B cell (primary cell): ENCODE data around the gene TLR9. TPM values are rescaled to one million over a fixed set of nuclear protein-coding genes. Genes with fewer than 3 reads are reported as not detected.
A peak's percentile ranks its signal among the peaks of the same experiment; 100 is the strongest.
"Not testable (repeated sequence)": the region's sequence is repeated elsewhere in the genome, so short reads cannot be mapped to it uniquely, and the experiment has no call there.

Experiments
- ATAC-seq: fragments of 200-7000 bp; cut with Tn5 transposase; one replicate; pipeline ENCODE4 v1.10.0; 2021; ENCODE audit warnings: low read depth, mild to moderate bottlenecking, moderate number of reproducible peaks, moderate library complexity
- CTCF ChIA-PET: fragments of 350-600 bp; sonication (Branson Sonifier 250); formaldehyde crosslinking; loops from one replicate; lab custom pipeline; 2021; ENCODE audit warnings: antibody characterized with exemption, inconsistent platforms; lab: Charles Lee
- POLR2A ChIA-PET: fragments of 350-600 bp; sonication (Branson Sonifier 250); formaldehyde crosslinking; loops from one replicate; lab custom pipeline; 2021; ENCODE audit warnings: antibody characterized with exemption; lab: Charles Lee
- DNase-seq: peaks from one replicate; pipeline ENCODE4 v3.0.0; 2013
- H2AFZ ChIP-seq: 2 replicates; pipeline ENCODE4 v1.6.1; 2012; ENCODE audit warnings: mild to moderate bottlenecking, low read depth, low read length; ENCODE audit not compliant: insufficient read depth, poor library complexity, severe bottlenecking
- H3K27ac ChIP-seq, 2 donors: 1 replicate in 1 of 2; 2 replicates in 1 of 2; pipeline ENCODE4 v1.5.1; 2012 to 2013; ENCODE audit warnings: low read length in 2 of 2, mild to moderate bottlenecking in 2 of 2, moderate library complexity in 1 of 2
- H3K27me3 ChIP-seq, 4 experiments: fragments of 200-600 bp in 1 of 4; sonication (generic) in 1 of 4; replicated peaks in 1 of 4; 1 replicate in 2 of 4; 2 replicates in 2 of 4; pipeline versions ENCODE4 v1.6.1 to v1.7.0; 2013 to 2016; ENCODE audit warnings: low read length in 3 of 4, mild to moderate bottlenecking in 2 of 4, mixed read lengths in 1 of 4, moderate library complexity in 1 of 4; ENCODE audit not compliant: insufficient read depth in 4 of 4, control insufficient read depth in 3 of 4; ENCODE audit errors: control extremely low read depth in 1 of 4
- H3K36me3 ChIP-seq, 2 experiments: replicated peaks in 1 of 2; 1 replicate in 1 of 2; 2 replicates in 1 of 2; pipeline versions ENCODE4 v1.6.1 to v1.7.1; 2013; ENCODE audit warnings: low read length in 1 of 2; ENCODE audit not compliant: insufficient read depth in 2 of 2, control insufficient read depth in 1 of 2; ENCODE audit errors: control extremely low read depth in 1 of 2, extremely low read depth in 1 of 2
- H3K4me1 ChIP-seq, 2 donors: fragments of 200-600 bp in 1 of 2; sonication (generic) in 1 of 2; 1 replicate in 1 of 2; 2 replicates in 1 of 2; pipeline versions ENCODE4 v1.5.1 to v1.6.1; 2013 to 2017; ENCODE audit warnings: low read length in 2 of 2; ENCODE audit not compliant: control insufficient read depth in 2 of 2, insufficient read depth in 2 of 2
- H3K4me2 ChIP-seq: replicated peaks from 2 replicates; pipeline ENCODE3; 2012; ENCODE audit warnings: mild to moderate bottlenecking, low read depth, low read length; ENCODE audit not compliant: poor library complexity, severe bottlenecking
- H3K4me3 ChIP-seq, 5 experiments: fragments of 200-600 bp in 1 of 5; sonication (generic) in 1 of 5; 1 replicate in 3 of 5; 2 replicates in 2 of 5; pipeline versions ENCODE4 v1.5.1 to v1.7.0; 2011 to 2016; ENCODE audit warnings: low read length in 4 of 5, mild to moderate bottlenecking in 4 of 5, low read depth in 2 of 5, control low read depth in 1 of 5, moderate library complexity in 1 of 5; ENCODE audit not compliant: insufficient read depth in 1 of 5; ENCODE audit errors: control extremely low read depth in 1 of 5, extremely low read depth in 1 of 5
- H3K79me2 ChIP-seq: fragments of 200-600 bp; sonication (generic); one replicate; pipeline ENCODE4 v1.6.0; 2016; ENCODE audit warnings: low read length; ENCODE audit not compliant: control insufficient read depth, insufficient read depth
- H3K9ac ChIP-seq: fragments of 200-600 bp; sonication (generic); 2 replicates; pipeline ENCODE4 v1.6.1; 2017; ENCODE audit warnings: mild to moderate bottlenecking, low read length, moderate library complexity
- H3K9me3 ChIP-seq, 3 donors: one replicate each; pipeline versions ENCODE4 v1.6.1 to v1.7.1; 2013; ENCODE audit warnings: low read length in 2 of 3; ENCODE audit not compliant: control insufficient read depth in 2 of 3, insufficient read depth in 1 of 3; ENCODE audit errors: control extremely low read depth in 1 of 3
- H4K20me1 ChIP-seq: 2 replicates; pipeline ENCODE4 v1.6.0; 2012; ENCODE audit warnings: mild to moderate bottlenecking, low read length; ENCODE audit not compliant: insufficient read depth, control insufficient read depth, poor library complexity, severe bottlenecking
- H3K27ac Mint-ChIP-seq: one replicate; pipeline ENCODE4 v1.8.0; 2021; ENCODE audit warnings: mixed read lengths
- H3K27me3 Mint-ChIP-seq: one replicate; pipeline ENCODE4 v1.8.0; 2021; ENCODE audit warnings: mixed read lengths
- H3K4me1 Mint-ChIP-seq: one replicate; pipeline ENCODE4 v1.8.0; 2021; ENCODE audit warnings: mixed read lengths
- H3K4me3 Mint-ChIP-seq: one replicate; pipeline ENCODE4 v1.8.0; 2021; ENCODE audit warnings: mixed read lengths
- H3K9me3 Mint-ChIP-seq: one replicate; pipeline ENCODE4 v1.8.0; 2022; ENCODE audit warnings: mixed read lengths; ENCODE audit not compliant: insufficient read depth
- CTCF ChIP-seq: fragments of 200-600 bp; IDR thresholded peaks from one replicate; pipeline ENCODE4 v1.8.0; 2022; ENCODE audit warnings: antibody characterized with exemption, mild to moderate bottlenecking
- EZH2 ChIP-seq: IDR thresholded peaks from 2 replicates; pipeline ENCODE4 v1.6.1; 2012; ENCODE audit warnings: borderline replicate concordance, low read depth, mild to moderate bottlenecking, moderate library complexity, low read length; ENCODE audit not compliant: insufficient read depth, poor library complexity, severe bottlenecking
- WGBS: methylation state at CpG from one replicate; pipeline ENCODE4 v1.1.5; 2013; ENCODE audit warnings: missing lambda C conversion rate; ENCODE audit not compliant: insufficient coverage; 5-methylcytosine and 5-hydroxymethylcytosine counted together
- intact Hi-C: fragments of 100-400 bp; cut with micrococcal nuclease; formaldehyde crosslinking; loops from one replicate; pipeline ENCODE4 v1.10.0; 2022
- polyA minus RNA-seq: library from RNA; depleted of rRNA, polyadenylated mRNA; stranded (reverse); fragments of >200 nt; gene quantifications from 2 replicates; pipeline ENCODE4 v1.2.3, GENCODE V29; 2012
- polyA plus RNA-seq: library from polyadenylated mRNA; depleted of rRNA; stranded (reverse); fragments of >200 nt; gene quantifications from 2 replicates; pipeline ENCODE4 v1.2.3, GENCODE V29; 2012
- total RNA-seq, 2 donors: library from RNA; stranded (reverse); fragments of 120-200 nt in 1 of 2; gene quantifications; 1 replicate in 1 of 2; 2 replicates in 1 of 2; pipeline versions ENCODE4 v1.2.3 to v1.2.4, GENCODE V29; 2013 to 2022

Gene TLR9
- total RNA-seq = 16.0 and 21.0 TPM in 2 replicates
- 1.1 TPM for total RNA-seq (2013)
- 1.9 and 3.7 TPM in 2 replicates for polyA plus RNA-seq
- 1.8 and 1.9 TPM in 2 replicates for polyA minus RNA-seq

GRCh38 chr3:52225452-52226228 lies at the start of gene TLR9:
Gene TLR9, minus strand, starts transcription at chr3:52225645. Its CDS starts 116 bp downstream, at chr3:52225529.
- Histone ChIP-seq H3K4me1 (peaks cover 46 to 69% of the 10 kb centered on the region in 2 donors), H3K4me2 (peak within 1 kb of the TSS; percentile 90), H3K36me3 (peaks cover 3 to 62% of the 10 kb centered on the region in 2 experiments), H3K9me3 (no peaks in the 10 kb centered on the region), H3K79me2 (peaks cover 55% of the 10 kb centered on the region), H4K20me1 (peaks cover 27% of the 10 kb centered on the region), H3K27me3 (no peaks in the 10 kb centered on the region), H3K27ac (peak within 1 kb of the TSS; percentile 78 to 88), H3K9ac (peak within 1 kb of the TSS; percentile 68), H2AFZ (peak within 1 kb of the TSS; percentile 55), H3K4me3 (peak within 1 kb of the TSS; percentile 39 to 90 (median 66))
- intact Hi-C loops = loop anchor here (1.0 to 10.0 kb wide), 9 partner anchors 14 to 232 kb away; partner anchors contain the start of genes ALAS1, DUSP7, GLYCTK and NISCH
- TF ChIP-seq EZH2 (no peak), CTCF (no peak)
- peaks cover 69% of the 10 kb centered on the region for H3K4me1 Mint-ChIP-seq
- whole genome bisulfite sequencing = 0% methylated on average over 6 of the region's 9 CpGs
- peak within 1 kb of the TSS; percentile 94 for H3K4me3 Mint-ChIP-seq
- ATAC-seq (peak; percentile 89), DNase-seq (peak; percentile 94)
- CTCF ChIA-PET = interaction anchor here (0.6 to 12.3 kb wide), 14 partner anchors 9 to 243 kb away, joined by 3 to 265 read pairs (median 4); partner anchors contain the start of genes GLYCTK, PPM1M, TWF2 and WDR82
- no peaks in the 10 kb centered on the region for H3K9me3 Mint-ChIP-seq
- POLR2A ChIA-PET = interaction anchor here (0.7 to 3.8 kb wide), 19 partner anchors 9 to 189 kb away, joined by 3 to 38 read pairs (median 4); partner anchors contain the start of genes GLYCTK, POC1A, PPM1M and TWF2
- H3K27ac Mint-ChIP-seq = peak within 1 kb of the TSS; percentile 99
- H3K27me3 Mint-ChIP-seq = no peaks in the 10 kb centered on the region

DNA sequence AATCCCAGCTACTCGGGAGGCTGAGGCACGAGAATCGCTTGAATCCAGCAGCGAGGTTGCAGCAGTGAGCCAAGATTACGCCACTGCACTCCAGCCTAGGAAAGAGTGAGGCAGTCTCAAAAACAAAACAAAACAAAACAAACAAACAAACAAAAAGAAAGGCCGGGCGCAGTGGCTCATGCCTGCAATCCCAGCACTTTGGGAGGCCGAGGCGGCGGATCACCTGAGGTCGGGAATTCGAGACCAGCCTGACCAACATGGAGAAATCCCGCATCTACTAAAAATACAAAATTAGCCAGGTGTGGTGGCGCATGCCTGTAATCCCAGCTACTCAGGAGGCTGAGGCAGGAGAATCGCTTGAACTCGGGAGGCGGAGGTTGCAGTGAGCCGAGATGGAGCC lies 49.3 kb upstream of the TLR9 start:
- Histone ChIP-seq H3K36me3 (peaks cover 0 to 30% of the 10 kb centered on the region in 2 experiments), H3K4me1 (peaks cover 59 to 71% of the 10 kb centered on the region in 2 donors), H4K20me1 (peaks cover 68% of the 10 kb centered on the region), H3K27ac (peak overlapping the region in 1 of 2 donors; percentile 45), H3K79me2 (peaks cover 95% of the 10 kb centered on the region)
- H3K9me3 ChIP-seq, H3K9me3 Mint-ChIP-seq, H2AFZ ChIP-seq, DNase-seq, H3K4me2 ChIP-seq, H3K9ac ChIP-seq, ATAC-seq, H3K27me3 ChIP-seq, POLR2A ChIA-PET, CTCF ChIA-PET, H3K4me3 ChIP-seq, H3K27me3 Mint-ChIP-seq: not testable (repeated sequence)
- Mint-ChIP-seq H3K27ac (peak overlapping the region; percentile 41), H3K4me3 (peak overlapping the region; percentile 49), H3K4me1 (peaks cover 74% of the 10 kb centered on the region)
- 97% methylated on average over 14 of the region's 18 CpGs for WGBS
- intact Hi-C loops = loop anchor here (5.0 kb wide), 3 partner anchors 38 to 277 kb away; partner anchors contain the start of genes RPL29 and UQCC5
